Activated CD4-positive, alpha-beta T cell treated with anti-CD3 and anti-CD28 coated beads for 36 hours (primary cell): Measurements from ENCODE around the gene WNT7B. TPM values are rescaled to one million over a fixed set of nuclear protein-coding genes. Genes with fewer than 3 reads are reported as not detected.

Experiments used
- ATAC-seq: fragments of 200-7000 bp; cut with Tn5 transposase; one replicate; pipeline ENCODE4 v1.10.0; 2021; ENCODE audit warnings: mild to moderate bottlenecking, moderate library complexity
- CTCF ChIA-PET: fragments of 350-600 bp; sonication (Branson Sonifier 250); formaldehyde crosslinking; loops from one replicate; lab custom pipeline; 2021; ENCODE audit warnings: antibody characterized with exemption; lab: Charles Lee
- POLR2A ChIA-PET: fragments of 350-600 bp; sonication (Branson Sonifier 250); formaldehyde crosslinking; loops from one replicate; lab custom pipeline; 2021; ENCODE audit warnings: antibody characterized with exemption, inconsistent platforms; lab: Charles Lee
- DNase-seq: peaks from one replicate; pipeline ENCODE4 v3.0.0-alpha.2; 2020
- H3K27ac Mint-ChIP-seq: one replicate; pipeline ENCODE4 v1.8.0; 2021; ENCODE audit warnings: mixed read lengths
- H3K27me3 Mint-ChIP-seq: one replicate; pipeline ENCODE4 v1.8.0; 2021; ENCODE audit warnings: mixed read lengths
- H3K36me3 Mint-ChIP-seq: one replicate; pipeline ENCODE4 v1.8.0; 2021; ENCODE audit warnings: low read depth, mixed read lengths
- H3K4me1 Mint-ChIP-seq: one replicate; pipeline ENCODE4 v1.8.0; 2021; ENCODE audit warnings: mixed read lengths
- H3K4me3 Mint-ChIP-seq: one replicate; pipeline ENCODE4 v1.8.0; 2021; ENCODE audit warnings: mild to moderate bottlenecking, moderate library complexity, mixed read lengths
- H3K9me3 Mint-ChIP-seq: one replicate; pipeline ENCODE4 v1.8.0; 2021; ENCODE audit warnings: low read depth, mixed read lengths
- intact Hi-C, 2 experiments: fragments of 100-400 bp; cut with DNase I in 1 of 2; cut with micrococcal nuclease in 1 of 2; formaldehyde crosslinking; loops; one replicate each; pipeline versions ENCODE4 v1.14.2 to v1.15.1; 2022 to 2024; cut with DNase I, micrococcal nuclease
- total RNA-seq, 2 experiments: library from RNA; stranded (reverse); gene quantifications; one replicate each; pipeline ENCODE4 v1.2.3, GENCODE V29; 2021

The WNT7B gene
- total RNA-seq, 2 experiments from 2014 or later = not detected

- ChIA-PET POLR2A (no interaction called here), CTCF (no interaction called here)
- intact Hi-C loops = no loop called here
- Mint-ChIP-seq H3K4me1 (no peaks in the 10 kb centered on the region), H3K27ac (no peak overlapping the region), H3K36me3 (no peaks in the 10 kb centered on the region), H3K27me3 (peaks cover 10% of the 10 kb centered on the region), H3K4me3 (no peak overlapping the region), H3K9me3 (peaks cover under 1% of the 10 kb centered on the region)
- ATAC-seq = no peak
- no peak for DNase-seq
Measured at GRCh38 chr22:45908961-45909360, 68.0 kb downstream of the WNT7B start.

GRCh38 chr22:45907996-45908395 lies 69.0 kb downstream of the WNT7B start:
- ChIA-PET POLR2A (no interaction called here), CTCF (interaction anchor here (1.1 kb wide), 1 partner anchor 57 kb away, joined by 3 read pairs; no protein-coding TSS in a partner anchor)
- peaks cover 12% of the 10 kb centered on the region for H3K27me3 Mint-ChIP-seq
- H3K4me3 Mint-ChIP-seq = no peak overlapping the region
- ATAC-seq (no peak), DNase-seq (no peak)
- no peaks in the 10 kb centered on the region for H3K4me1 Mint-ChIP-seq
- no peaks in the 10 kb centered on the region for H3K36me3 Mint-ChIP-seq
- no peaks in the 10 kb centered on the region for H3K9me3 Mint-ChIP-seq
- H3K27ac Mint-ChIP-seq = no peak overlapping the region
- intact Hi-C loops = no loop called here

GRCh38 chr22:45907378-45907777 lies 69.6 kb downstream of the WNT7B start:
- intact Hi-C loops = no loop called here
- H3K4me1 Mint-ChIP-seq = no peaks in the 10 kb centered on the region
- ATAC-seq (no peak), DNase-seq (no peak)
- ChIA-PET CTCF (interaction anchor here (1.1 kb wide), 1 partner anchor 58 kb away, joined by 3 read pairs; no protein-coding TSS in a partner anchor), POLR2A (no interaction called here)
- H3K27me3 Mint-ChIP-seq = peaks cover 12% of the 10 kb centered on the region
- H3K9me3 Mint-ChIP-seq = no peaks in the 10 kb centered on the region
- H3K27ac Mint-ChIP-seq = no peak overlapping the region
- H3K36me3 Mint-ChIP-seq = no peaks in the 10 kb centered on the region
- no peak overlapping the region for H3K4me3 Mint-ChIP-seq

- CTCF ChIA-PET = no interaction called here
Measured at GRCh38 chr22:45906946-45907345, 70.0 kb downstream of the WNT7B start.

GRCh38 chr22:45905924-45906865 lies 70.8 kb downstream of the WNT7B start:
- no peaks in the 10 kb centered on the region for H3K4me1 Mint-ChIP-seq
- intact Hi-C loops = no loop called here
- CTCF ChIA-PET = no interaction called here

More at GRCh38 chr22:45906946-45907345, 70.0 kb downstream of the WNT7B start:
- DNase-seq (no peak), ATAC-seq (no peak)
- intact Hi-C loops = no loop called here
- H3K27ac Mint-ChIP-seq = no peak overlapping the region
- no peaks in the 10 kb centered on the region for H3K4me1 Mint-ChIP-seq
- no peaks in the 10 kb centered on the region for H3K9me3 Mint-ChIP-seq
- POLR2A ChIA-PET = no interaction called here
- peaks cover 12% of the 10 kb centered on the region for H3K27me3 Mint-ChIP-seq
- H3K36me3 Mint-ChIP-seq = no peaks in the 10 kb centered on the region
- H3K4me3 Mint-ChIP-seq = no peak overlapping the region

GRCh38 chr22:45905326-45905923 lies 71.5 kb downstream of the WNT7B start:
- H3K9me3 Mint-ChIP-seq = no peaks in the 10 kb centered on the region
- no peak overlapping the region for H3K4me3 Mint-ChIP-seq
- ATAC-seq (no peak), DNase-seq (no peak)
- H3K4me1 Mint-ChIP-seq = no peaks in the 10 kb centered on the region
- no peaks in the 10 kb centered on the region for H3K36me3 Mint-ChIP-seq
- ChIA-PET POLR2A (no interaction called here), CTCF (no interaction called here)
- H3K27me3 Mint-ChIP-seq = peaks cover 12% of the 10 kb centered on the region
- H3K27ac Mint-ChIP-seq = no peak overlapping the region
- intact Hi-C loops = no loop called here

More at GRCh38 chr22:45905924-45906865, 70.8 kb downstream of the WNT7B start:
- Mint-ChIP-seq H3K4me3 (no peak overlapping the region), H3K9me3 (no peaks in the 10 kb centered on the region), H3K27me3 (peaks cover 12% of the 10 kb centered on the region), H3K27ac (no peak overlapping the region), H3K36me3 (no peaks in the 10 kb centered on the region)
- POLR2A ChIA-PET = no interaction called here
- DNase-seq (no peak), ATAC-seq (no peak)

- H3K27me3 Mint-ChIP-seq = peaks cover 16% of the 10 kb centered on the region
- POLR2A ChIA-PET = no interaction called here
- no peaks in the 10 kb centered on the region for H3K36me3 Mint-ChIP-seq
- no peaks in the 10 kb centered on the region for H3K4me1 Mint-ChIP-seq
- no peaks in the 10 kb centered on the region for H3K9me3 Mint-ChIP-seq
- no peak overlapping the region for H3K4me3 Mint-ChIP-seq
- DNase-seq (no peak), ATAC-seq (no peak)
- H3K27ac Mint-ChIP-seq = no peak overlapping the region
- CTCF ChIA-PET = interaction anchor here (1.2 kb wide), 1 partner anchor 40 kb away, joined by 3 read pairs; no protein-coding TSS in a partner anchor
- intact Hi-C loops = no loop called here
Measured at GRCh38 chr22:45904236-45904635, 72.7 kb downstream of the WNT7B start.

- ATAC-seq = no peak
- no peak overlapping the region for H3K4me3 Mint-ChIP-seq
Measured at GRCh38 chr22:45903355-45904135, 73.4 kb downstream of the WNT7B start.

GRCh38 chr22:45897736-45898135 lies 79.2 kb downstream of the WNT7B start:
- peaks cover 5% of the 10 kb centered on the region for H3K27me3 Mint-ChIP-seq
- intact Hi-C loops = no loop called here
- ATAC-seq (no peak), DNase-seq (no peak)
- no peaks in the 10 kb centered on the region for H3K4me1 Mint-ChIP-seq
- no peaks in the 10 kb centered on the region for H3K36me3 Mint-ChIP-seq
- H3K9me3 Mint-ChIP-seq = no peaks in the 10 kb centered on the region
- CTCF ChIA-PET = interaction anchor here (0.6 kb wide), 1 partner anchor 262 kb away, joined by 3 read pairs; no protein-coding TSS in a partner anchor
- no peak overlapping the region for H3K4me3 Mint-ChIP-seq
- H3K27ac Mint-ChIP-seq = no peak overlapping the region
- POLR2A ChIA-PET = no interaction called here

More at GRCh38 chr22:45903355-45904135, 73.4 kb downstream of the WNT7B start:
- CTCF ChIA-PET = interaction anchor here (0.6 to 1.2 kb wide), 3 partner anchors 40 to 534 kb away, joined by 3 read pairs; no protein-coding TSS in a partner anchor
- H3K36me3 Mint-ChIP-seq = no peaks in the 10 kb centered on the region
- intact Hi-C loops = no loop called here
- no peak overlapping the region for H3K27ac Mint-ChIP-seq
- peaks cover 16% of the 10 kb centered on the region for H3K27me3 Mint-ChIP-seq
- POLR2A ChIA-PET = no interaction called here
- no peak for DNase-seq
- no peaks in the 10 kb centered on the region for H3K9me3 Mint-ChIP-seq
- no peaks in the 10 kb centered on the region for H3K4me1 Mint-ChIP-seq

GRCh38 chr22:45896964-45897538 lies 79.9 kb downstream of the WNT7B start:
- H3K4me1 Mint-ChIP-seq = no peaks in the 10 kb centered on the region
- no peaks in the 10 kb centered on the region for H3K9me3 Mint-ChIP-seq
- intact Hi-C loops = no loop called here
- H3K27ac Mint-ChIP-seq = no peak overlapping the region
- H3K27me3 Mint-ChIP-seq = peaks cover 5% of the 10 kb centered on the region
- DNase-seq (no peak), ATAC-seq (no peak)
- ChIA-PET POLR2A (no interaction called here), CTCF (no interaction called here)
- no peaks in the 10 kb centered on the region for H3K36me3 Mint-ChIP-seq
- H3K4me3 Mint-ChIP-seq = no peak overlapping the region
